K562 (cell line): ENCODE data around the gene SFXN5. TPM values are rescaled to one million over a fixed set of nuclear protein-coding genes. Genes with fewer than 3 reads are reported as not detected.
A peak's percentile ranks its signal among the peaks of the same experiment; 100 is the strongest.

Experiments used
- HSF4 ChIP-seq: fragments of 250-450 bp; sonication (Bioruptor Pico); IDR thresholded peaks from 2 replicates; pipeline ENCODE4 v2.1.2; 2022; ENCODE audit warnings: mild to moderate bottlenecking, moderate library complexity, borderline replicate concordance
- MYBL2 ChIP-seq, 2 experiments: fragments of 450-650 bp in 1 of 2; sonication (generic) in 1 of 2; formaldehyde crosslinking in 1 of 2; IDR thresholded peaks; 2 replicates each; pipeline versions ENCODE4 v1.6.1 to v1.8.1; 2017 to 2022; ENCODE audit warnings: borderline replicate concordance in 1 of 2, inconsistent platforms in 1 of 2, low read depth in 1 of 2, mild to moderate bottlenecking in 1 of 2, missing genetic modification reagents in 1 of 2, moderate library complexity in 1 of 2
- NR4A1 ChIP-seq, 2 experiments: fragments of 250-450 bp in 1 of 2; fragments of 450-650 bp in 1 of 2; sonication (Bioruptor Pico) in 1 of 2; IDR thresholded peaks; 2 replicates each; pipeline versions ENCODE4 v1.4.0 to v1.6.1; 2016 to 2020; ENCODE audit warnings: mild to moderate bottlenecking in 2 of 2, missing compliant biosample characterization in 1 of 2, missing genetic modification characterization in 1 of 2, moderate library complexity in 1 of 2
- PHB2 ChIP-seq: fragments of 450-650 bp; IDR thresholded peaks from 2 replicates; pipeline ENCODE4 v1.6.1; 2017; ENCODE audit warnings: low read depth
- RAD51 ChIP-seq: fragments of 450-650 bp; IDR thresholded peaks from 2 replicates; pipeline ENCODE4 v1.7.1; 2016; ENCODE audit warnings: low read depth, mild to moderate bottlenecking, borderline replicate concordance
- SP1 ChIP-seq: sonication (generic); formaldehyde crosslinking; IDR thresholded peaks from 2 replicates; pipeline ENCODE4 v1.8.1; 2022; ENCODE audit warnings: mild to moderate bottlenecking, missing genetic modification reagents
- STAT5B ChIP-seq: fragments of 250-450 bp; sonication (Bioruptor Pico); IDR thresholded peaks from 2 replicates; pipeline ENCODE4 v1.8.0; 2021; ENCODE audit warnings: mild to moderate bottlenecking, inconsistent platforms
- TOE1 ChIP-seq, 2 experiments: fragments of 450-650 bp in 1 of 2; sonication (generic) in 1 of 2; formaldehyde crosslinking in 1 of 2; IDR thresholded peaks; 2 replicates each; pipeline versions ENCODE4 v1.7.1 to v1.8.0; 2016 to 2022; ENCODE audit warnings: borderline replicate concordance in 2 of 2, mild to moderate bottlenecking in 2 of 2, antibody characterized with exemption in 1 of 2, inconsistent platforms in 1 of 2, low read depth in 1 of 2, missing genetic modification reagents in 1 of 2, moderate library complexity in 1 of 2
- TSC22D4 ChIP-seq: fragments of 450-650 bp; IDR thresholded peaks from 2 replicates; pipeline ENCODE4 v1.6.1; 2016; ENCODE audit warnings: missing genetic modification characterization, missing biosample characterization, control low read depth
- XRCC5 ChIP-seq: fragments of 200-400 bp; formaldehyde crosslinking; IDR thresholded peaks from 2 replicates; pipeline ENCODE4 v1.6.1; 2017; ENCODE audit warnings: low read depth, mild to moderate bottlenecking, low read length
- ZNF316 ChIP-seq: fragments of 450-650 bp; IDR thresholded peaks from 2 replicates; pipeline ENCODE4 v1.6.1; 2016
- polyA plus RNA-seq, 8 experiments: library from polyadenylated mRNA; depleted of rRNA in 4 of 8; stranded (reverse) in 5 of 8; unstranded in 3 of 8; fragments of >200 nt; fragmentation: Nextera tagmentation in 2 of 8; fragmentation: Illumina TruSeq in 1 of 8; extraction: Ambion mirVana in 2 of 8; extraction: Trizol in 1 of 8; gene quantifications; 2 replicates each; pipeline versions ENCODE4 v1.2.1 to v1.2.3, GENCODE V29; 2011 to 2014; ENCODE audit warnings: inconsistent platforms in 1 of 8, missing spikeins in 1 of 8
- total RNA-seq, 7 experiments: library from RNA; depleted of rRNA in 6 of 7; stranded (reverse); fragments of >200 nt in 6 of 7; fragmentation: Illumina TruSeq in 2 of 7; extraction: Trizol in 2 of 7; gene quantifications; 2 replicates each; pipeline versions ENCODE4 v1.2.1 to v1.2.3, GENCODE V29; 2011 to 2021; ENCODE audit warnings: low replicate concordance in 1 of 7
- TF ChIP-seq, protein P1 (sequence below): IDR thresholded peaks from 2 replicates; pipeline ENCODE4 v1.6.1; 2012; ENCODE audit warnings: low read depth, low read length, improper control_type of control experiment, borderline replicate concordance
- TF ChIP-seq, protein P2 (sequence below): sonication (generic); formaldehyde crosslinking; IDR thresholded peaks from 2 replicates; pipeline ENCODE4 v1.8.1; 2023; ENCODE audit warnings: mild to moderate bottlenecking, missing genetic modification reagents
- TF ChIP-seq, protein P3 (sequence below): fragments of 450-650 bp; IDR thresholded peaks from 2 replicates; pipeline ENCODE4 v1.6.1; 2016; ENCODE audit warnings: borderline replicate concordance
- TF ChIP-seq, protein P4 (sequence below): fragments of 450-650 bp; IDR thresholded peaks from 2 replicates; pipeline ENCODE4 v1.6.1; 2018; ENCODE audit not compliant: partially characterized antibody

Gene SFXN5
- total and polyA plus RNA-seq, 9 of the 15 experiments (the other 6 are each of a cell fraction or from before 2014, with no cell fraction given), result 8.3 to 22.6 (median 16.0) TPM

- TF ChIP-seq, protein P1, sequence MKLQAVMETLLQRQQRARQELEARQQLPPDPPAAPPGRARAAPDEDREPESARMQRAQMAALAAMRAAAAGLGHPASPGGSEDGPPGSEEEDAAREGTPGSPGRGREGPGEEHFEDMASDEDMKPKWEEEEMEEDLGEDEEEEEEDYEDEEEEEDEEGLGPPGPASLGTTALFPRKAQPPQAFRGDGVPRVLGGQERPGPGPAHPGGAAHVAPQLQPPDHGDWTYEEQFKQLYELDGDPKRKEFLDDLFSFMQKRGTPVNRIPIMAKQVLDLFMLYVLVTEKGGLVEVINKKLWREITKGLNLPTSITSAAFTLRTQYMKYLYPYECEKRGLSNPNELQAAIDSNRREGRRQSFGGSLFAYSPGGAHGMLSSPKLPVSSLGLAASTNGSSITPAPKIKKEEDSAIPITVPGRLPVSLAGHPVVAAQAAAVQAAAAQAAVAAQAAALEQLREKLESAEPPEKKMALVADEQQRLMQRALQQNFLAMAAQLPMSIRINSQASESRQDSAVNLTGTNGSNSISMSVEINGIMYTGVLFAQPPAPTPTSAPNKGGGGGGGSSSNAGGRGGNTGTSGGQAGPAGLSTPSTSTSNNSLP, result no peak
- TF ChIP-seq RAD51 (no peak), ZNF316 (peak; percentile 98), SP1 (CRISPR knock-in tag) (no peak), NR4A1 (CRISPR knock-in tag; IDR thresholded peaks at IDR 0.05) (no peak), NR4A1 (tag; IDR thresholded peaks at IDR 0.05) (0 out of 2 replicates have a peak, but pooled peaks have one; percentile 34), MYBL2 (IDR thresholded peaks at IDR 0.05; ENCODE audit: low read depth) (no peak), MYBL2 (CRISPR knock-in tag; IDR thresholded peaks at IDR 0.05; ENCODE audit: borderline replicate concordance) (no peak), STAT5B (CRISPR knock-in tag) (no peak), TSC22D4 (no peak), TOE1 (IDR thresholded peaks at IDR 0.05; ENCODE audit: borderline replicate concordance) (no peak), TOE1 (CRISPR knock-in tag; IDR thresholded peaks at IDR 0.05; ENCODE audit: borderline replicate concordance, low read depth) (no peak), HSF4 (no peak), XRCC5 (no peak), PHB2 (no peak)
- TF ChIP-seq, protein P2, sequence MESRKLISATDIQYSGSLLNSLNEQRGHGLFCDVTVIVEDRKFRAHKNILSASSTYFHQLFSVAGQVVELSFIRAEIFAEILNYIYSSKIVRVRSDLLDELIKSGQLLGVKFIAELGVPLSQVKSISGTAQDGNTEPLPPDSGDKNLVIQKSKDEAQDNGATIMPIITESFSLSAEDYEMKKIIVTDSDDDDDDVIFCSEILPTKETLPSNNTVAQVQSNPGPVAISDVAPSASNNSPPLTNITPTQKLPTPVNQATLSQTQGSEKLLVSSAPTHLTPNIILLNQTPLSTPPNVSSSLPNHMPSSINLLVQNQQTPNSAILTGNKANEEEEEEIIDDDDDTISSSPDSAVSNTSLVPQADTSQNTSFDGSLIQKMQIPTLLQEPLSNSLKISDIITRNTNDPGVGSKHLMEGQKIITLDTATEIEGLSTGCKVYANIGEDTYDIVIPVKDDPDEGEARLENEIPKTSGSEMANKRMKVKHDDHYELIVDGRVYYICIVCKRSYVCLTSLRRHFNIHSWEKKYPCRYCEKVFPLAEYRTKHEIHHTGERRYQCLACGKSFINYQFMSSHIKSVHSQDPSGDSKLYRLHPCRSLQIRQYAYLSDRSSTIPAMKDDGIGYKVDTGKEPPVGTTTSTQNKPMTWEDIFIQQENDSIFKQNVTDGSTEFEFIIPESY (CRISPR knock-in tag), result no peak
- TF ChIP-seq, protein P3, sequence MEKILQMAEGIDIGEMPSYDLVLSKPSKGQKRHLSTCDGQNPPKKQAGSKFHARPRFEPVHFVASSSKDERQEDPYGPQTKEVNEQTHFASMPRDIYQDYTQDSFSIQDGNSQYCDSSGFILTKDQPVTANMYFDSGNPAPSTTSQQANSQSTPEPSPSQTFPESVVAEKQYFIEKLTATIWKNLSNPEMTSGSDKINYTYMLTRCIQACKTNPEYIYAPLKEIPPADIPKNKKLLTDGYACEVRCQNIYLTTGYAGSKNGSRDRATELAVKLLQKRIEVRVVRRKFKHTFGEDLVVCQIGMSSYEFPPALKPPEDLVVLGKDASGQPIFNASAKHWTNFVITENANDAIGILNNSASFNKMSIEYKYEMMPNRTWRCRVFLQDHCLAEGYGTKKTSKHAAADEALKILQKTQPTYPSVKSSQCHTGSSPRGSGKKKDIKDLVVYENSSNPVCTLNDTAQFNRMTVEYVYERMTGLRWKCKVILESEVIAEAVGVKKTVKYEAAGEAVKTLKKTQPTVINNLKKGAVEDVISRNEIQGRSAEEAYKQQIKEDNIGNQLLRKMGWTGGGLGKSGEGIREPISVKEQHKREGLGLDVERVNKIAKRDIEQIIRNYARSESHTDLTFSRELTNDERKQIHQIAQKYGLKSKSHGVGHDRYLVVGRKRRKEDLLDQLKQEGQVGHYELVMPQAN, result no peak
- TF ChIP-seq, protein P4, sequence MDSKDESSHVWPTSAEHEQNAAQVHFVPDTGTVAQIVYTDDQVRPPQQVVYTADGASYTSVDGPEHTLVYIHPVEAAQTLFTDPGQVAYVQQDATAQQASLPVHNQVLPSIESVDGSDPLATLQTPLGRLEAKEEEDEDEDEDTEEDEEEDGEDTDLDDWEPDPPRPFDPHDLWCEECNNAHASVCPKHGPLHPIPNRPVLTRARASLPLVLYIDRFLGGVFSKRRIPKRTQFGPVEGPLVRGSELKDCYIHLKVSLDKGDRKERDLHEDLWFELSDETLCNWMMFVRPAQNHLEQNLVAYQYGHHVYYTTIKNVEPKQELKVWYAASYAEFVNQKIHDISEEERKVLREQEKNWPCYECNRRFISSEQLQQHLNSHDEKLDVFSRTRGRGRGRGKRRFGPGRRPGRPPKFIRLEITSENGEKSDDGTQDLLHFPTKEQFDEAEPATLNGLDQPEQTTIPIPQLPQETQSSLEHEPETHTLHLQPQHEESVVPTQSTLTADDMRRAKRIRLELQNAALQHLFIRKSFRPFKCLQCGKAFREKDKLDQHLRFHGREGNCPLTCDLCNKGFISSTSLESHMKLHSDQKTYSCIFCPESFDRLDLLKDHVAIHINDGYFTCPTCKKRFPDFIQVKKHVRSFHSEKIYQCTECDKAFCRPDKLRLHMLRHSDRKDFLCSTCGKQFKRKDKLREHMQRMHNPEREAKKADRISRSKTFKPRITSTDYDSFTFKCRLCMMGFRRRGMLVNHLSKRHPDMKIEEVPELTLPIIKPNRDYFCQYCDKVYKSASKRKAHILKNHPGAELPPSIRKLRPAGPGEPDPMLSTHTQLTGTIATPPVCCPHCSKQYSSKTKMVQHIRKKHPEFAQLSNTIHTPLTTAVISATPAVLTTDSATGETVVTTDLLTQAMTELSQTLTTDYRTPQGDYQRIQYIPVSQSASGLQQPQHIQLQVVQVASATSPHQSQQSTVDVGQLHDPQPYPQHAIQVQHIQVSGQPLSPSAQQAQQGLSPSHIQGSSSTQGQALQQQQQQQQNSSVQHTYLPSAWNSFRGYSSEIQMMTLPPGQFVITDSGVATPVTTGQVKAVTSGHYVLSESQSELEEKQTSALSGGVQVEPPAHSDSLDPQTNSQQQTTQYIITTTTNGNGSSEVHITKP, result no peak
These were observed 711 bp downstream of the SFXN5 start (continued) for GRCh38 chr2:73070643-73071359.
